ENCODE measurements around the gene EFEMP1. TPM values are rescaled to one million over a fixed set of nuclear protein-coding genes. Genes with fewer than 3 reads are reported as not detected.

Gene EFEMP1
- total RNA-seq, 1 experiment from 2014 or later = 0.15 TPM

- Histone ChIP-seq H3K4me3 (ENCODE audit: low read depth, low read length, poor library complexity, severe bottlenecking) (no peak overlapping the region), H3K27ac (ENCODE audit: low read depth, low read length, poor library complexity, severe bottlenecking) (no peak overlapping the region)
- CTCF ChIA-PET = no interaction called here
Measured at GRCh38 chr2:55966401-55967118, 43.0 kb upstream of the EFEMP1 start.

GRCh38 chr2:55965966-55966365 lies 42.4 kb upstream of the EFEMP1 start:
- no peak for TF ChIP-seq CTCF (conservative IDR thresholded peaks at IDR 0.05; ENCODE audit: low read depth, low read length)
- BruUV-seq (replicated peaks) = no TSS peak
- H3K27ac ChIP-seq (ENCODE audit: low read depth, low read length, poor library complexity, severe bottlenecking) = no peak overlapping the region
- H3K36me3 ChIP-seq (ENCODE audit: insufficient read depth, low read length, poor library complexity, severe bottlenecking) = no peaks in the 10 kb centered on the region
- intact Hi-C loops (cut with micrococcal nuclease; ENCODE audit: unreplicated experiment) = no loop called here
- ChIA-PET POLR2A (ENCODE audit: low non-redundant PET) (no interaction called here), CTCF (no interaction called here)
- no peaks in the 10 kb centered on the region for H3K4me1 ChIP-seq (ENCODE audit: insufficient read depth, low read length, poor library complexity, severe bottlenecking)
- DNase-seq (ENCODE audit: low spot score) = no peak
- H3K9me3 ChIP-seq (ENCODE audit: low read depth, low read length, poor library complexity, severe bottlenecking) = no peaks in the 10 kb centered on the region
- H3K4me3 ChIP-seq (ENCODE audit: low read depth, low read length, poor library complexity, severe bottlenecking) = no peak overlapping the region
- peaks cover 34% of the 10 kb centered on the region for H3K27me3 ChIP-seq (replicated peaks; ENCODE audit: insufficient read depth, low read depth, low read length, poor library complexity)

More at GRCh38 chr2:55966401-55967118, 43.0 kb upstream of the EFEMP1 start:
- POLR2A ChIA-PET (ENCODE audit: low non-redundant PET) = no interaction called here
- Histone ChIP-seq H3K4me1 (ENCODE audit: insufficient read depth, low read length, poor library complexity, severe bottlenecking) (no peaks in the 10 kb centered on the region), H3K27me3 (replicated peaks; ENCODE audit: insufficient read depth, low read depth, low read length, poor library complexity) (peaks cover 39% of the 10 kb centered on the region), H3K36me3 (ENCODE audit: insufficient read depth, low read length, poor library complexity, severe bottlenecking) (no peaks in the 10 kb centered on the region), H3K9me3 (ENCODE audit: low read depth, low read length, poor library complexity, severe bottlenecking) (no peaks in the 10 kb centered on the region)
- no TSS peak for BruUV-seq (replicated peaks)
- intact Hi-C loops (cut with micrococcal nuclease; ENCODE audit: unreplicated experiment) = no loop called here
- TF ChIP-seq EZH2 (IDR thresholded peaks at IDR 0.05; ENCODE audit: borderline replicate concordance, low read depth, low read length, poor library complexity, severe bottlenecking) = no peak
- no peak for TF ChIP-seq CTCF (conservative IDR thresholded peaks at IDR 0.05; ENCODE audit: low read depth, low read length)
- DNase-seq (ENCODE audit: low spot score) = no peak

- Histone ChIP-seq H3K27ac (ENCODE audit: low read depth, low read length, poor library complexity, severe bottlenecking) (no peak overlapping the region), H3K4me3 (ENCODE audit: low read depth, low read length, poor library complexity, severe bottlenecking) (no peak overlapping the region), H3K36me3 (ENCODE audit: insufficient read depth, low read length, poor library complexity, severe bottlenecking) (no peaks in the 10 kb centered on the region), H3K27me3 (replicated peaks; ENCODE audit: insufficient read depth, low read depth, low read length, poor library complexity) (peaks cover 32% of the 10 kb centered on the region), H3K4me1 (ENCODE audit: insufficient read depth, low read length, poor library complexity, severe bottlenecking) (no peaks in the 10 kb centered on the region), H3K9me3 (ENCODE audit: low read depth, low read length, poor library complexity, severe bottlenecking) (no peaks in the 10 kb centered on the region)
- DNase-seq (ENCODE audit: low spot score) = no peak
- no peak for TF ChIP-seq CTCF (conservative IDR thresholded peaks at IDR 0.05; ENCODE audit: low read depth, low read length)
- no peak for TF ChIP-seq EZH2 (IDR thresholded peaks at IDR 0.05; ENCODE audit: borderline replicate concordance, low read depth, low read length, poor library complexity, severe bottlenecking)
- POLR2A ChIA-PET (ENCODE audit: low non-redundant PET) = no interaction called here
- BruUV-seq (replicated peaks) = no TSS peak
- intact Hi-C loops (cut with micrococcal nuclease; ENCODE audit: unreplicated experiment) = no loop called here
- CTCF ChIA-PET = no interaction called here
Measured at GRCh38 chr2:55965276-55965675, 41.7 kb upstream of the EFEMP1 start.

Data from A673 (cell line).